Stimulated activated naive B cell treated with anti-CD40 and anti-IgM and Interleukin-4, amounts not matched to agents 10 μg/mL and 1 μg/mL and 100 μg/mL, for 72 hours (primary cell): ENCODE measurements around the gene STARD10.

Experiments used
- ATAC-seq, 2 donors: fragments of 150-1000 bp; cut with Tn5 transposase; replicated peaks; 2 replicates each; pipeline ENCODE4 v1.10.0; 2021; ENCODE audit warnings: moderate library complexity in 1 of 2
- DNase-seq: peaks from one replicate; pipeline ENCODE4 v3.0.0; 2021
- H3K27ac Mint-ChIP-seq: one replicate; pipeline ENCODE4 v1.8.0; 2022; ENCODE audit warnings: mild to moderate bottlenecking, mixed read lengths
- H3K27me3 Mint-ChIP-seq, 2 donors: one replicate each; pipeline ENCODE4 v1.8.0; 2022; ENCODE audit warnings: mixed read lengths in 2 of 2
- H3K36me3 Mint-ChIP-seq, 2 donors: one replicate each; pipeline ENCODE4 v1.8.0; 2022; ENCODE audit warnings: mixed read lengths in 2 of 2, mild to moderate bottlenecking in 1 of 2
- H3K4me1 Mint-ChIP-seq, 2 donors: one replicate each; pipeline ENCODE4 v1.8.0; 2022; ENCODE audit warnings: mixed read lengths in 2 of 2, mild to moderate bottlenecking in 1 of 2
- H3K4me3 Mint-ChIP-seq, 2 donors: one replicate each; pipeline ENCODE4 v1.8.0; 2022; ENCODE audit warnings: mild to moderate bottlenecking in 2 of 2, mixed read lengths in 2 of 2, moderate library complexity in 1 of 2
- H3K9me3 Mint-ChIP-seq, 2 donors: one replicate each; pipeline ENCODE4 v1.8.0; 2022; ENCODE audit warnings: mixed read lengths in 2 of 2, mild to moderate bottlenecking in 1 of 2

The STARD10 gene, protein sequence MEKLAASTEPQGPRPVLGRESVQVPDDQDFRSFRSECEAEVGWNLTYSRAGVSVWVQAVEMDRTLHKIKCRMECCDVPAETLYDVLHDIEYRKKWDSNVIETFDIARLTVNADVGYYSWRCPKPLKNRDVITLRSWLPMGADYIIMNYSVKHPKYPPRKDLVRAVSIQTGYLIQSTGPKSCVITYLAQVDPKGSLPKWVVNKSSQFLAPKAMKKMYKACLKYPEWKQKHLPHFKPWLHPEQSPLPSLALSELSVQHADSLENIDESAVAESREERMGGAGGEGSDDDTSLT

DNA sequence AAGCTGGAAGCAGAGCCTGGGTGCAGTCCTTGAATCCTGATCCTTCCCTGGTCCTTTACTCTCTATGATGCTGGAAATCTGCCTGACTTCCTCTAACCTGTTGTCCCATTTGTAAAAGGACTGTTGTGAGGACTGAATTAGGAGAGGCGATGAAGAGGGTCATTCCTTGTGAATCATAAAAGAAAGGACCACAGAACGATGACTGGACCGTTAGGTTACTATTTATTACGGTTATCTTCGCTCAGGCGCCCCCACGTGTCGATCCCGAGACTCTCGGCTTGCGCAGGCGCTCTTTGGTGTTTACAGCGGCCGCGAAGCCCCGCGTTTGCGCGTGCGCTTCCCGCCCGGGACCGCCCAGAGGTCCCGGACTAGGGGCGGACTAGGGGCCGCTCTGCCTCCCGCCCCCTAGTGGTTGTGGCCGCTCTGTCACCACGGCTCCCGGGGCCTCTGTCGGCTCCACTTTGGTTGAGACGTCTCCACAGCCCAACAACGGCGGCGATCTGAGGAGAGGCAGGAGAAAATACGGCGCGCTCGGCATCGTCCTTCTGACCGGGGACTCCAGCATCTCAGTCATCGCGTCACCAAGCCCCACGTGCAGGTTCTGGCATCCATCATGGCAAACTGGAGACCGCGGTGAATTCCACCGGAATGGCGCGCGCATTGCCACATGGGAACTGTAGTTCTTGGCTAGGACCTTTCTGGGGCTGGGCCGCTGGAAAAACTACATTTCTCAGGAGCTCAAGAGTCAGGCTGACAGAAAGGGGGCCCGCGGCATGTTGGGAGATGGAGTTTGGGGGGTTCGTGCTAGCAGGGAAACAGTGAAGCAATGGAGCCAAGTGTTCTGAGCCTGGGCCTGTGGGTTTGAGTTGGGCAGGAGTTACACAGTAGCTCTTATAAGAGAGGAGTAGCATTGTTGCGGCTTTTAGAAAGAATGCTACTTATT lies at the start of gene STARD10:
STARD10 (minus strand) TSS at position 623 of the 943 bp plus-strand sequence. CDS start 12,866 bp downstream, outside the sequence.
- peaks cover 19 to 51% of the 10 kb centered on the region in 2 donors for H3K4me1 Mint-ChIP-seq
- no peaks in the 10 kb centered on the region for H3K27me3 Mint-ChIP-seq
- no peaks in the 10 kb centered on the region for H3K9me3 Mint-ChIP-seq
- DNase-seq = peak; percentile 92
- peak; percentile 96 to 98 for ATAC-seq
- H3K36me3 Mint-ChIP-seq = no peaks in the 10 kb centered on the region
- H3K4me3 Mint-ChIP-seq = peak within 1 kb of the TSS; percentile 96 to 97
- peak within 1 kb of the TSS; percentile 100 for H3K27ac Mint-ChIP-seq

DNA sequence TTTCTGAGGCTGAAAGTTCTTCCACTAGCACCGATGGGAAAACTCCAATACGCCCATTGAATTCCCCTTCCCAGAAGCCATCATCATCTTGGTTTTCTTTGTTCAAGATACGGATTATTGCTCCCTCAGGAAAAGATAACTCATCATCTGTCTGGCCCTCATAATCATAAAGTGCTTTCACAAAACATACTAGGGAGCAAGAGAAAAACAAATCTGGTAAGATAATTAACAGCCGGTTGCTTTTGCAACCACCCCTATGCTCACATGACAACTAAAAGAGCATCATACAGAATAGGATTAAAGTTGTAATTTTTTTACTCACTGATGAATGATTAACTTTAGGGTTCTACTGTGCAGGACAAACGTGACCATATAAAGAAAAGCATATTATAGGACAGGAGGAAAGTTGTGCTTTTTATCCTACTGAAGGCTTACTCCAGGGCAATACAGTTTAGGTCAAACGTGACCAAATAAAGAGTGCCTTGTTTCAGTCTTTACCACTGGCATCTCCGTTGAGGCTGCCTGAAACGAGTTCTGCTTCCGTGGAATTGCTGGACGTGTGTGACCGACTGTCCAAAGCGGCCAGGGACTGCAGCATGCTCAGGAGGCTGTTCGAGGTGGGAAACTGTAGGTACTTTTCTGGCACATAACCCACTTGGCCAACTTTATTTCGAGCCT lies 48.9 kb upstream of the STARD10 start:
- peaks cover 2 to 5% of the 10 kb centered on the region in 2 donors for H3K4me1 Mint-ChIP-seq
- H3K36me3 Mint-ChIP-seq = peaks cover 42 to 69% of the 10 kb centered on the region in 2 donors
- H3K4me3 Mint-ChIP-seq = no peak overlapping the region
- no peaks in the 10 kb centered on the region for H3K27me3 Mint-ChIP-seq
- DNase-seq (no peak), ATAC-seq (no peak)
- H3K27ac Mint-ChIP-seq = peak overlapping the region; percentile 17
- H3K9me3 Mint-ChIP-seq = no peaks in the 10 kb centered on the region

DNA sequence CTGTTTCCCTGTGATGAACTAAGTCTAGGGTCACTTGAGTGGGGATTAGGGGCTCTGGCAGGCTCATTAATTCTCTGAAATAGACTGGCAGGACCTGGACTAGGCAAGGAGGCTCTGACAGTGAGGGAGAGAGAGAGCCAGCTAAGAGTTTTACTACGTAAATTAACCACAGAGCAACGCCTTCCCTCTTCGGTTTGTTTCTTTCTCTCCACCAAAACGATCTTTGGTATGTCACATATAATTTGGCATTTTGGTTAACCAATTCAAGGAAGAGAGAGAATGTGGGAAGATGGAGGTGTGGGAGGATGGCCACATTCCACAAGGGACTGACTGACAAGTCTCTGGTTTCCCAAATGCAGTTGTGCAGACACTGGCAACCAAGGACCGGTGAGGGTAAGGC lies 48.3 kb upstream of the STARD10 start:
- no peak for ATAC-seq
- no peak for DNase-seq
- Mint-ChIP-seq H3K4me3 (no peak overlapping the region), H3K36me3 (peaks cover 40 to 67% of the 10 kb centered on the region in 2 donors), H3K4me1 (peaks cover 0 to 5% of the 10 kb centered on the region in 2 donors), H3K27ac (peak overlapping the region; percentile 25), H3K9me3 (no peaks in the 10 kb centered on the region), H3K27me3 (no peaks in the 10 kb centered on the region)

DNA sequence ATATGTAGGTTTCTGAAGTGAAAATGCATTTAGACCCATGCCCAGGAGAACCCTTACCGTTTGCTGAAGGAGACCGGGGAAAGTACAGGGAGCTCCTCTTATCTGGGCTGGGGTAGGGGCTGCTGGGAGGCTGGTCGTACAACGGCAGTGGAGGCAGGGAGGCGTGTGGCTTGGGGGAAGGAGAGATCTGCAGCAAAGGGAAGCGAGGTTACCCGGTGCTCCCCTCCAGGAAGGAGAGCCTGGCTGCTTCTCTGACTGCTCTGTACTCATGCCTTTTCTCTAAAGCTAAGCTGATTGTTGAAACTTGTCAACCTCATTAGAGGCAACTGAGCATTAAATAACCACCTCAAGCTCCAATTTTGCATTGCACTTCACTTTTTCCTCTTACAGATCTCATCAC lies 47.5 kb upstream of the STARD10 start:
- Mint-ChIP-seq H3K27me3 (no peaks in the 10 kb centered on the region), H3K36me3 (peaks cover 38 to 65% of the 10 kb centered on the region in 2 donors), H3K4me3 (no peak overlapping the region), H3K9me3 (no peaks in the 10 kb centered on the region), H3K27ac (peak overlapping the region; percentile 20), H3K4me1 (peaks cover 0 to 5% of the 10 kb centered on the region in 2 donors)
- ATAC-seq (no peak), DNase-seq (no peak)

DNA sequence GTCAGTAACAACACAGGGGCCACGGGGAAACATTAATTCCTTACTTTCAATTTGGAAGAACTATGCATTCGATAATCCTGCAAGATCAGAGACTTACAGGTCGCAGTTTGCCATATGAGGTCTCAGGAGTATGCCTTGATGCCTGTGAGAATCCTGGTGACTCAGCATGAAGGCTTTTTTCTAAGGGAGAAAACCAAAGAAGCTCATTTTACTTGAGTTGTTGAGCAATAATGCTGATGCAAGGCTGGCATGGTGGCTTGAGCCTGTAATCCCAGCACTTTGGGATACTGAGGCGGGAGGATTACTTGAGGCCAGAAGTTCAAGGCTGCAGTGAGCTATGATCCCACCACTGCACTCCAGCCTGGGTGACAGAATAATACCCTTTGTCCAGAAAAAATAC lies 46.9 kb upstream of the STARD10 start:
- Mint-ChIP-seq H3K27ac (no peak overlapping the region), H3K36me3 (peaks cover 40 to 68% of the 10 kb centered on the region in 2 donors), H3K9me3 (no peaks in the 10 kb centered on the region), H3K4me1 (peaks cover 0 to 5% of the 10 kb centered on the region in 2 donors), H3K27me3 (no peaks in the 10 kb centered on the region), H3K4me3 (no peak overlapping the region)
- DNase-seq (no peak), ATAC-seq (no peak)

DNA sequence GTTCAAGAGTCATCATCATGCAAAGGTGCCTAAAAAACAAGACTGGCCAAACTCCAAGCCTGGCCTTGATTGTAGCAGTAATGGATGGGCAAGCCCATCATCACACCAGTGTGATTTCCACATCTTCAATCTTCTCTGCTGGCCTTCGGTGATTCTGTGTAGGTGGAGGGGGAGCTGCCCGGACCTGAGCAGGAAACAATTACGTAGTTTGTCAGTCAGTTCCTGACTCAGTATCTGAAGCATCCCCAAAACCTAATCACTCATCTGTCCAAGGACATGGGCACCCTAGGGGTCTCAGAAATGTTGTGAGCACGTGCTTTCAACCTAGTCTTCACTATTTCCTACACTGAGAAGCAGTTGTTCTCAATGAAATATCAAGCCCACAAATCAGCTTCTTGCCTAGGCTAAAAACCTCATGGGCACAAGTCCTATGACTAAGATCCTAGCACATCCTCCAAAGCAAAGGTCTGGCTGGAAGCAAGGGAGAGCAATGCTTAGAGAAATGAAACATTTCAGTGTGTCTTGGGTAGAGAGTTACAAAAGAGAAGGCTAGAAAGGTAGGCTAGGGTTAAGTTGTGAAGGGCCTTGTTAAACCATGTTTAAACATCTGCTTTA lies 45.0 kb upstream of the STARD10 start:
- Mint-ChIP-seq H3K27me3 (no peaks in the 10 kb centered on the region), H3K4me1 (peaks cover 0 to 5% of the 10 kb centered on the region in 2 donors), H3K36me3 (peaks cover 39 to 63% of the 10 kb centered on the region in 2 donors), H3K4me3 (no peak overlapping the region), H3K9me3 (no peaks in the 10 kb centered on the region), H3K27ac (peak overlapping the region; percentile 76)
- ATAC-seq (no peak), DNase-seq (no peak)

DNA sequence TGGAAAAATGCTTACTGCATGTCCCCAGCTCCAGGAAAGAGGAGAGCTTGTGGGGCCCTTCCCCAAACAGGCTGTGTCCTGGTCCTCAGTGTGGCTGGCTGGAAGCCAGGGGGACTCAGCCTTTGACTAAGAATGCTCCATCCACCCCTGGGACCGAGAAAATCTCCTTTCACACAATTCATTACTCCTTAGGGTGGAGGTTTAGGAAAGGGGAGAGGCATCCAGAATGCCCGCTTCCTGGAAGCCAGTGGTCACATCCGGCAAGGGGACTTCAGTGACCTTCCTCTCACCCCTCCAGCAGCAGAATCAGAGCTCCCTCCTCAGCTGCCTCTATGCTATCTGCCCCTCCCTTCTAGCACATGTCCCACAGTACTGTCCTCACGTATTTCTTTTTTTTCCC lies 42.3 kb upstream of the STARD10 start:
- H3K9me3 Mint-ChIP-seq = no peaks in the 10 kb centered on the region
- ATAC-seq = no peak
- H3K27ac Mint-ChIP-seq = peak overlapping the region; percentile 83
- peaks cover 41 to 60% of the 10 kb centered on the region in 2 donors for H3K36me3 Mint-ChIP-seq
- no peak overlapping the region for H3K4me3 Mint-ChIP-seq
- DNase-seq = no peak
- H3K4me1 Mint-ChIP-seq = peaks cover 13 to 23% of the 10 kb centered on the region in 2 donors
- H3K27me3 Mint-ChIP-seq = no peaks in the 10 kb centered on the region

DNA sequence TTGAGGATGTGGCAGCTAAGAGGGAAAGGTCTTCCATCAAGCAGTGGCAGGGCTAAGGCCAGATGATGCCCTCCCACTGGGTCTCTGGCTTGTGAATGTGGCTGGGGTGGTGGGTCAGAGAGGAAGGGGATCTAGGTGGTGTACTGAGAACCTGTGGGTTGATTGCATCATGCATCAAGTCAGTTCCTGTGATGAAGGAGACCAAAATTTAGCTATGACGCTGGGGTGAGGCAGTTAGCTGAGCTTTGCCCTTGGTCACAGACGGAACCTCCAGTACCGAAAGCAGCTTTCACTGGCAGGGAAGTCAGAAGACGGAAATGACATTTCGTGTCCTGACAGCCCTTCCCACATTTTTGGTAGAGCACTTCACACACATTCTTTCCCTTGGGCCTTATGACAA lies 41.1 kb upstream of the STARD10 start:
- no peaks in the 10 kb centered on the region for H3K9me3 Mint-ChIP-seq
- peak overlapping the region; percentile 83 for H3K27ac Mint-ChIP-seq
- H3K4me1 Mint-ChIP-seq = peaks cover 20 to 34% of the 10 kb centered on the region in 2 donors
- H3K4me3 Mint-ChIP-seq = no peak overlapping the region
- DNase-seq = no peak
- H3K27me3 Mint-ChIP-seq = no peaks in the 10 kb centered on the region
- H3K36me3 Mint-ChIP-seq = peaks cover 48 to 64% of the 10 kb centered on the region in 2 donors
- ATAC-seq = no peak

DNA sequence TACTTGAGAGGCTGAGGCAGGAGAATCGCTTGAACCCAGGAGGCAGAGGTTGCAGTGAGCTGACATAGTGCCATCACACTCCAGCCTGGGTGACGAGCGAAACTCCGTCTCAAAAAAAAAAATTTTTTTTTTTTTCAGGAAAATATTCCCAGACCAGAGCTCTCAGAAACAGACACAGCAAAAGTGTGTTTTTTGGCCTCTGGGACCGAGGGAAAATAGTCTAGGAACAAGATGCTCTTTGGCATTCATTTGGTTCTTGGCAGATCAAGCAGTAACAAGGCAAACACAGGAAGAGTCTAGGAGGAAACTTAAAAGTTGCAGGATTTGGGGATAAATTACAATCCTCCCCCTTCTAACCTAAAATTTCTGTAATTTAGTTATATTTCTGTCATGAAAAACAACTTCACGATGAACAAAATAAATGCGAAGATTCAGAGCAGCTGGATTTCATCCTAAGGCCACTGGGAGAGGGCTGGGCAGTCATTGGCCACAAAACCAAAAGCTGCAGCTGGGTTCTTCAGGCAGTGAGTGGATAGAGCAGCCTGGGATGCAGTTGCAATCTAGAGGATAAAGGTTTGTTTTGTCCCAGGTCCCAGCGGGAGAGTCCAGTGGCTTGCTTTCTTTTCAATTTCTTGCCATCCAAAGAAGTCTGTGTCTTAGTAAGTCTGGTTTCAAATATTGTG lies 40.1 kb upstream of the STARD10 start:
- H3K36me3 Mint-ChIP-seq = peaks cover 48 to 62% of the 10 kb centered on the region in 2 donors
- H3K27ac Mint-ChIP-seq = peak overlapping the region; percentile 83
- H3K9me3 Mint-ChIP-seq = no peaks in the 10 kb centered on the region
- DNase-seq (no peak), ATAC-seq (no peak)
- no peaks in the 10 kb centered on the region for H3K27me3 Mint-ChIP-seq
- H3K4me1 Mint-ChIP-seq = peaks cover 24 to 37% of the 10 kb centered on the region in 2 donors
- no peak overlapping the region for H3K4me3 Mint-ChIP-seq

DNA sequence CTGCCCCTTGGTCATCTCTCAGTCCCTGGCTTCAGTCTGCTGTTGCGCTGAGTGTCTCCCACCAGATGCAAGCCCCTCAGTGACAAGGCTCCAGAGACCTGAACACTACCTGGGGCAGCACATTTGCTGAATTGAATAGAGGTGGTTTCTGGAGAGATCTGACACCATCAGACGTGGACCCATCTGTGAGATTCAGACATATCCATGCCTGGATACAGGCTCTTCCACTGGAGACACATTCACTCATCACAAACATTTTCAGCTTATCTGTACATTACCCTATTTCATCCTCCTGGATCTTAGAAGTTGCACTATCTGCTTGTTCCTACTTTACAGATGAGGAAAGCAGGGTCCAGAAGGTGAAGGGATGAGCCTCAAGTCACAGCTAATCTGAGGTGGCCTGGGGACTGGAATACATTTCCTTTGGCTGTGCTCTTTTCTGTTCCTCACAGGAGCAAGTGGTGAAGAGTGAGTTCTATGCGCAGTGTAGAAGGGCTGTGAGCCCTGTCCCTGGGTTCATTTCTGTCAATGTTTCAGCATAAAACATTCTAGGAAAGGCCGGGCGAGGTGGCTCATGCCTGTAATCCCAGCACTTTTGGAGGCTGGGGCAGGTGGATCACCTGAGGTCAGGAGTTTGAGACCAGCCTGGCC lies 39.4 kb upstream of the STARD10 start:
- peaks cover 47 to 62% of the 10 kb centered on the region in 2 donors for H3K36me3 Mint-ChIP-seq
- DNase-seq = no peak
- peak overlapping the region; percentile 91 for H3K27ac Mint-ChIP-seq

DNA sequence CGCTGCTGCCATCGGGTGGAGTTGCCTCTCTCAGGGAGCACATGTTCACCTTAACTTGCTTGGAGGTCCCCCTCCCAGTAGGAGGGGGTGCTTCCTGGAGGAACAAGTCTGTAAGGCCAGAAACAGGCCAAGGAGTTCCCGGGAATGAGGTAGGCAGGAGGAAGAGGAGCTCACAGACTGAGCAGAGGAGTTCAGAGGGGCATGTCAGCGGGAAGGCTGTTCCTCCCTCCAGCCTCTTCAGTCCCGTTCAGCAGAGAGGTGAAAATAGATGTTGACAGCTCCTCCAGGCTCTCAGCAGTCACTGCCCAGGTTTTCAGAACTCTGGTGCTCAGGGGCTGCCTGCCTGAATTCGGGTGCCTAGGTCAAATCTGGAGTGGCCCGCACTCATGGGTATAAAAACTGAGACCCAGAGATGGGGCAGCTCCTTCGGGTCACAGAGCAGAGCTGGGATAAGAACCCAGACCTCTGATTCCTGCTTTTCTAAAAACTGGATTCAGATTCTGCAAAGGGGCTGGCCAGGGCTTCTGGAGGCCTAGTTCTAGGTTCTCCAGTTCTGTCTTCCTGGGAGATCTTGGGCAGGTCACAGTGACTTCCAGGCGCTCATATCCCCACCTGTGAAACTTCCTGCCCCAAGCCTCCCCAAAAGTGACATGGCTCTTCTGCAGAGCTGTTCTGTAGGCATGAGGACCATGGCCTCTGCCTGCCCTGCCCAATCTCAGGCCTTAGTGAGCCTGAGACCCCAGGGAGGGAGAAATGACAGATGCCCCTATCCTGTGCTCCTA lies 38.6 kb upstream of the STARD10 start:
- Mint-ChIP-seq H3K4me1 (peaks cover 33 to 48% of the 10 kb centered on the region in 2 donors), H3K9me3 (no peaks in the 10 kb centered on the region), H3K27me3 (no peaks in the 10 kb centered on the region), H3K4me3 (no peak overlapping the region), H3K27ac (peak overlapping the region; percentile 91), H3K36me3 (peaks cover 51 to 67% of the 10 kb centered on the region in 2 donors)
- DNase-seq (no peak), ATAC-seq (no peak)

More for the DNA sequence above, 39.4 kb upstream of the STARD10 start:
- H3K4me1 Mint-ChIP-seq = peaks cover 30 to 44% of the 10 kb centered on the region in 2 donors
- no peaks in the 10 kb centered on the region for H3K9me3 Mint-ChIP-seq
- ATAC-seq = no peak
- no peak overlapping the region for H3K4me3 Mint-ChIP-seq
- H3K27me3 Mint-ChIP-seq = no peaks in the 10 kb centered on the region

DNA sequence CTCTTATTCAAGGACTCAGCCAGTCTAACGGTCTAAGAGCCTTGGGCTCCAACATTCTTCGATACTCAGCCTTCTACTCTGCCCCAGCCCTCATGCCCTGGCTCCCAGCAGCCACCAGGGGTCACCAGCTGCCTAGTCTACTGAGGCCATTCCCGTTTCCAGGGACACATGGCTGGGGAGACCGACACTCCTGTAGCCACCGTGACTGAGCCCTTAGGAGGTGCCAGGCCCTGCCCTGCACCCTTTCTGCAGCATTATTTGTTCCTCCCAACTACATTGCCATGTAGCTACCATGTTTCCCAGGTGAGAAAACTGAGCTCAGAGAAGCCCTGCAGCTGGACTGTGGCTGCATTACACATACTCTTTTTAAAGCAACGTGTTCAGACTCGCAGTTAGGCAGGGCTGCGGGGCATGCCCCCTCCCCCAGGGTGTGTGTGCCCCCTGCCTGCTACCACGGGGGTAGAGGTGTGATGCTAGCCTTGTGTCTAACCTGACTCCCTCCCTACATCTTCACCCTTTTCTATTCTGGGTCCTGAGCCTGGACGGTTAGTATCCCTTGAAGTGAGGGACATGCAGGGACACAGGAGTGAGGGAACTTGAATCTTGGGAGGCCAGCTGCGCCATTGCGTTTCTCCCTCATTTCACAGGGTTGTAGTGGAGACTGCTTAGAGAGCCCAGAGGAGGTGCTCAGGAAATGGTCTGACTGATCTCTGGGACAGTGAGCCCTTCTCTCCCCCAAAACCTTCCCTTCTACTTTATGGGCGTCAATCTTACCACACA lies 37.9 kb upstream of the STARD10 start:
- peak; percentile 72 to 74 for ATAC-seq
- Mint-ChIP-seq H3K27me3 (no peaks in the 10 kb centered on the region), H3K9me3 (no peaks in the 10 kb centered on the region), H3K4me1 (peaks cover 36 to 53% of the 10 kb centered on the region in 2 donors), H3K36me3 (peaks cover 53 to 72% of the 10 kb centered on the region in 2 donors), H3K27ac (peak overlapping the region; percentile 91), H3K4me3 (peak overlapping the region in 1 of 2 donors; percentile 55)
- DNase-seq = no peak
